Measurements from ENCODE around the gene SLC35E4.

Gene SLC35E4

GRCh38 chr22:30694171-30694639, 58.6 kb downstream of the SLC35E4 start:
- peak overlapping the region; percentile 89 for H3K4me3 ChIP-seq (ENCODE audit: low read depth, low read length)
- H3K27me3 ChIP-seq (ENCODE audit: control insufficient read depth, insufficient read depth, low read length) = peaks cover 29% of the 10 kb centered on the region
- H3K27ac ChIP-seq (ENCODE audit: low read depth, low read length) = peak overlapping the region; percentile 59; the same call in 1 of the 2 replicates
- peak overlapping the region; percentile 79 for H3K9ac ChIP-seq (ENCODE audit: low read length)
- H3K9me3 ChIP-seq (ENCODE audit: control insufficient read depth, insufficient read depth, low read depth, low read length) = no peaks in the 10 kb centered on the region
- H3K4me1 ChIP-seq (ENCODE audit: control insufficient read depth, insufficient read depth, low read length) = peaks cover 6% of the 10 kb centered on the region
- H3K36me3 ChIP-seq (ENCODE audit: control insufficient read depth, insufficient read depth, low read length) = no peaks in the 10 kb centered on the region

DNA sequence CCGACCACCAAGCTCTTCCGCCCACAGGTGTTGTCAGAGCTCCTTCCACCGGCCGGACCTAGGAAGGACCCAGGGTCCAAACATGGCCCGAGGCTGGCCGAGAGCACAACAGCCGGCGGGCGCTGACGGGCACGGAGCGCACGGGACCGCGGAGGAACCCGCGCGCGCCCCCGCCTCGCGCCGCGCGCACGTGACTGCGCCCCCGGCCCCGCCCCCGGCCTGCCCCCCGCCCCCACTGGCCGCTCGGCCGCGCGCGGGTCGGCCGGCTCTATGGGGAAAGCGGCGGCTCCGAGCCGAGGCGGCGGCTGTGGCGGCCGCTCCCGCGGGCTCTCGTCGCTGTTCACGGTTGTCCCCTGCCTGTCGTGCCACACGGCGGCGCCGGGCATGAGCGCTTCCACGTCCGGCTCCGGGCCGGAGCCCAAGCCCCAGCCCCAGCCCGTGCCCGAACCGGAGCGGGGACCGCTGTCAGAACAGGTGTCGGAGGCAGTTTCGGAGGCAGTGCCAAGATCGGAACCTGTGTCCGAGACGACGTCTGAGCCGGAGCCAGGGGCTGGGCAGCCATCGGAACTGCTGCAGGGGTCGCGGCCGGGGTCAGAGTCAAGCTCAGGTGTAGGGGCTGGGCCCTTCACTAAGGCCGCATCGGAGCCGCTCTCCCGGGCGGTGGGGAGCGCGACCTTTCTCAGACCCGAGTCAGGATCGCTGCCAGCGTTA, 59.2 kb downstream of the SLC35E4 start, which contains the start of gene OSBP2:
OSBP2 (plus strand) TSS at position 235 of the 711 bp plus-strand sequence; CDS start at position 271, 36 bp downstream.
- Histone ChIP-seq H3K27ac (ENCODE audit: low read depth, low read length) (peak within 1 kb of the TSS; percentile 59; the same call in 1 of the 2 replicates), H3K4me1 (ENCODE audit: control insufficient read depth, insufficient read depth, low read length) (peaks cover 6% of the 10 kb centered on the region), H3K4me3 (ENCODE audit: low read depth, low read length) (peak within 1 kb of the TSS; percentile 89), H3K27me3 (ENCODE audit: control insufficient read depth, insufficient read depth, low read length) (peaks cover 29% of the 10 kb centered on the region), H3K36me3 (ENCODE audit: control insufficient read depth, insufficient read depth, low read length) (no peaks in the 10 kb centered on the region), H3K9ac (ENCODE audit: low read length) (peak within 1 kb of the TSS; percentile 79), H3K9me3 (ENCODE audit: control insufficient read depth, insufficient read depth, low read depth, low read length) (no peaks in the 10 kb centered on the region)

DNA sequence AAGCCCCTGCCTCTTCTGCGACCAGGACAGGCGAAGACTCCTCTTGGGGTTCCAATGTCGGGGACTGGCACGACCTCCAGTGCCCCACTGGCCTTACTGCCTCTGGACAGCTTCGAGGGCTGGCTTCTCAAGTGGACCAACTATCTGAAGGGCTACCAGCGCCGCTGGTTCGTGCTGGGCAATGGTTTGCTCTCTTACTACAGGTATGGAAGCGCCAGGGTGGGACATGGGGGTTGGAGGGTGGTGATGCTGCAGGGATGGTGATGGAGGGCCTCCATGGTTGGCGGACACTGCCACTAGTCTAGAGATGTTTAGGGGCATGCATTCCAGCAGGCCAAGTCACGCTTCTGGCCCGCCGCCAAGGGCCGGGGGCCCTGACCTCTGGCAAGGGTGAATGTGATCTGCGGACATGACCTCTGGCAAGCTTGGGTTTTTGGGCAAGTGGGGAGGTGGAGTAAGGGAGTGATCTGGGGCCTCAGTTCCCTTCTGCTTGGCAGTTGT, 59.8 kb downstream of the SLC35E4 start:
- Histone ChIP-seq H3K4me1 (ENCODE audit: control insufficient read depth, insufficient read depth, low read length) (peaks cover 6% of the 10 kb centered on the region), H3K36me3 (ENCODE audit: control insufficient read depth, insufficient read depth, low read length) (no peaks in the 10 kb centered on the region), H3K27ac (ENCODE audit: low read depth, low read length) (no peak overlapping the region), H3K9ac (ENCODE audit: low read length) (peak overlapping the region; percentile 7), H3K4me3 (ENCODE audit: low read depth, low read length) (peak overlapping the region; percentile 82), H3K27me3 (ENCODE audit: control insufficient read depth, insufficient read depth, low read length) (peaks cover 29% of the 10 kb centered on the region), H3K9me3 (ENCODE audit: control insufficient read depth, insufficient read depth, low read depth, low read length) (no peaks in the 10 kb centered on the region)

GRCh38 chr22:30695871-30696655, 60.5 kb downstream of the SLC35E4 start:
- no peaks in the 10 kb centered on the region for H3K9me3 ChIP-seq (ENCODE audit: control insufficient read depth, insufficient read depth, low read depth, low read length)
- peak overlapping the region; percentile 82; the same call in 1 of the 2 replicates for H3K4me3 ChIP-seq (ENCODE audit: low read depth, low read length)
- peaks cover 29% of the 10 kb centered on the region for H3K27me3 ChIP-seq (ENCODE audit: control insufficient read depth, insufficient read depth, low read length)
- H3K9ac ChIP-seq (ENCODE audit: low read length) = no peak overlapping the region
- no peak overlapping the region for H3K27ac ChIP-seq (ENCODE audit: low read depth, low read length)
- H3K36me3 ChIP-seq (ENCODE audit: control insufficient read depth, insufficient read depth, low read length) = no peaks in the 10 kb centered on the region
- peaks cover 6% of the 10 kb centered on the region for H3K4me1 ChIP-seq (ENCODE audit: control insufficient read depth, insufficient read depth, low read length)
